ENCODE data around the gene HENMT1.
"Not testable (repeated sequence)": the region's sequence is repeated elsewhere in the genome, so short reads cannot be mapped to it uniquely, and the experiment has no call there.

The HENMT1 gene

DNA sequence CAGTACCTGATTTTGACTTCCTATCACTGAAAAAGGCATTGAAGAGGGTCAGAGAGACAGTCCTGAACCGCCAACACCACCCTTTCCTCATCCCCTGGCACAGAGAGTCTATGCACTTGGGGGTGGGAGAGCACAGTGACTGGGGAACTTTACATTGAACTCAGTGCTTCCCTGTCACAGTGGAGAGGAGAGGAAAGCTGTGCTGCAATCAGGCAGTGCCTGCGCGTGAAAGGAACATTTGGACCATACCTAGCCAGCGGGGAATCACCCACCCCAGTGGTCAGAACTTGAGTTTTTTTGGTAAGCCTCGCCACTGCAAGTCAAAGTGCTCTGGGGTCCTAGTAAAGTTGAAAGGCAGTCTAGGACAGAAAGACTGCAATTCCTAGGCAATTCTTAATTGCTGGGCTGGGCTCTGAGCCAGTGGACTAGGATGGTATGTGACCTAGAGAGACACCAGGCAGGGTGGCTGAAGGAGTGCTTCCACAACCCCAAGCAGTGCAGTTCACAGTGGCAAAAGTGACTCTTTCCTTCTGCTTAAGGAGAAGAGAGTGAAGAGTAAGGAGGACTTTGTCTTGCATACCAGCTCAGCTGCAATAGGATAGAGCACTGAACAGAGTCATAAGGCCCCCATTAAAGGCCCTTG, 9.4 kb upstream of the HENMT1 start:
- Histone ChIP-seq H3K4me1 (ENCODE audit: control insufficient read depth, insufficient read depth, low read length, poor library complexity, severe bottlenecking) (no peaks in the 10 kb centered on the region), H3K36me3 (ENCODE audit: control insufficient read depth, insufficient read depth, low read length) (no peaks in the 10 kb centered on the region), H3K4me3 (ENCODE audit: extremely low read depth, insufficient read depth, low read length, poor library complexity, severe bottlenecking) (no peak overlapping the region), H3K9me3 (ENCODE audit: control insufficient read depth, low read length) (no peaks in the 10 kb centered on the region), H3K27ac (ENCODE audit: low read depth, low read length, severe bottlenecking) (no peak overlapping the region)
- 95 to 100% methylated on average over 1 to 2 of the region's 5 CpGs for WGBS, 2 experiments (ENCODE audit: insufficient coverage in 2 of 2)

DNA sequence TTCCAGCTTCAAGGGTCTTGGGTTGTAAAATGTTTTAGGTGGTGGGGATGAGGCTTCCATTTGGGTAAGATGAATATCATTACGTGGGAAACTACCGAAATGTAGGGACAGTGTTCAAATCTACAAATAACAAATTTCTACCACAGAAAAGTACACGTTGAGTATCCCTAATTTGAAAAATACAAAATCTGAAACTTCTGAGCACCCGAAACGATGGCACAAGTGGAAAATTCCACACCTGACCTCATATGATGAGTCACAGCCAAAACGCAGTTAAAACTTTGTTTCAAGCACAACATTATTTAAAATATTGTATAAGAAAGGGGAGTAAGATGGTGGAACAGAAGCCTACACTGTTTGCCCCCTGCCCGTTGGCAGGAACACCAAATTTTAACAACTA, 8.8 kb upstream of the HENMT1 start:
- Histone ChIP-seq H3K4me3 (ENCODE audit: extremely low read depth, insufficient read depth, low read length, poor library complexity, severe bottlenecking) (no peak overlapping the region), H3K9me3 (ENCODE audit: control insufficient read depth, low read length) (no peaks in the 10 kb centered on the region)
- 66 to 88% methylated on average over 3 to 4 of the region's 7 CpGs for WGBS, 2 experiments (ENCODE audit: insufficient coverage in 2 of 2)

GRCh38 chr1:108668777-108669176, 7.9 kb upstream of the HENMT1 start:
- no peaks in the 10 kb centered on the region for H3K4me1 ChIP-seq (ENCODE audit: control insufficient read depth, insufficient read depth, low read length, poor library complexity, severe bottlenecking)
- H3K4me3 ChIP-seq (ENCODE audit: extremely low read depth, insufficient read depth, low read length, poor library complexity, severe bottlenecking): no peak overlapping the region
- H3K27ac ChIP-seq (ENCODE audit: low read depth, low read length, severe bottlenecking): no peak overlapping the region
- H3K36me3 ChIP-seq (ENCODE audit: control insufficient read depth, insufficient read depth, low read length): no peaks in the 10 kb centered on the region
- no peaks in the 10 kb centered on the region for H3K9me3 ChIP-seq (ENCODE audit: control insufficient read depth, low read length)

More for the DNA sequence above, 8.8 kb upstream of the HENMT1 start:
- Histone ChIP-seq H3K36me3 (ENCODE audit: control insufficient read depth, insufficient read depth, low read length) (no peaks in the 10 kb centered on the region), H3K27ac (ENCODE audit: low read depth, low read length, severe bottlenecking) (no peak overlapping the region), H3K4me1 (ENCODE audit: control insufficient read depth, insufficient read depth, low read length, poor library complexity, severe bottlenecking) (no peaks in the 10 kb centered on the region)

DNA sequence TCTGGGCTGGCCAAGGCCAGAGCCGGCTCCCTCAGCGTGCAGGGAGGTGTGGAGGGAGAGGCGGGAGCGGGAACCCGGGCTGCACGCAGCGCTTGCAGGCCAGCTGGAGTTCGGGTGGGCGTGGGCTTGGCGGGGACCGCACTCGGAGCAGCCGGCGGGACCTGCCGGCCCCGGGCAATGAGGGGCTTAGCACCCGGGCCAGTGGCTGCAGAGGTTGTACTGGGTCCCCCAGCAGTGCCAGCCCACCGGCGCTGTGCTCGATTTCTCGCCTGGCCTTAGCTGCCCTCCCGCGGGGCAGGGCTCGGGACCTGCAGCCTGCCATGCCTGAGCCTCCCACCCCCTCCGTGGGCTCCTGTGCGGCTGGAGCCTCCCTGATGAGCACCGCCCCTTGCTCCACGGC, 6.5 kb upstream of the HENMT1 start:
- H3K27ac ChIP-seq (ENCODE audit: low read depth, low read length, severe bottlenecking); H3K36me3 ChIP-seq (ENCODE audit: control insufficient read depth, insufficient read depth, low read length); H3K4me3 ChIP-seq (ENCODE audit: extremely low read depth, insufficient read depth, low read length, poor library complexity, severe bottlenecking); H3K9me3 ChIP-seq (ENCODE audit: control insufficient read depth, low read length); H3K4me1 ChIP-seq (ENCODE audit: control insufficient read depth, insufficient read depth, low read length, poor library complexity, severe bottlenecking): not testable (repeated sequence)
- 93 to 98% methylated on average over 6 to 24 of the region's 28 CpGs for WGBS, 2 experiments (ENCODE audit: insufficient coverage in 2 of 2)

GRCh38 chr1:108665771-108666170, 4.9 kb upstream of the HENMT1 start:
- WGBS, 2 experiments (ENCODE audit: insufficient coverage in 2 of 2): 60 to 75% methylated on average over 1 of the region's 1 CpG
- H3K4me1 ChIP-seq (ENCODE audit: control insufficient read depth, insufficient read depth, low read length, poor library complexity, severe bottlenecking): no peaks in the 10 kb centered on the region
- no peaks in the 10 kb centered on the region for H3K9me3 ChIP-seq (ENCODE audit: control insufficient read depth, low read length)
- no peak overlapping the region for H3K27ac ChIP-seq (ENCODE audit: low read depth, low read length, severe bottlenecking)
- H3K4me3 ChIP-seq (ENCODE audit: extremely low read depth, insufficient read depth, low read length, poor library complexity, severe bottlenecking): no peak overlapping the region
- no peaks in the 10 kb centered on the region for H3K36me3 ChIP-seq (ENCODE audit: control insufficient read depth, insufficient read depth, low read length)

DNA sequence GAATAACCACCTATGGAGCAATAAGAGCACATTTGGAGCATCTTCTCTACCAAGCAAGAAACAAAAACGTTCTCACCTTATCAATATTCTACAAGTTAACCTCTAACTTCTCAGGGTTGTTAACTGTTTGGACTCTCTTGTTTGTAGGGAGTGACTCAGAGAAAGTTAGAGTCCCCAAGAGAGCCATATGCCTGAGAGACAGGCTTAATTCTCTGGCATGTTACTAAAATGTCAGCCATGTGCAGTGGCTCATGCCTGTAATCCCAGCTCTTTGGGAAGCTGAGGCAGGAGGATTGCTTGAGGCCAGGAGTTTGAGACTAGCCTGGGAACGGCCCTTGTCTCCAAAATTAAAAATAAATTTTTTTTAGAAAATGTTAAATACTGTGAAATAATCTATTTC, 4.2 kb upstream of the HENMT1 start:
- WGBS, 2 experiments (ENCODE audit: insufficient coverage in 2 of 2): 80% methylated on average over 1 of the region's 2 CpGs; no CpG with 5 or more reads in 1 of the 2 experiments
- Histone ChIP-seq H3K4me3 (ENCODE audit: extremely low read depth, insufficient read depth, low read length, poor library complexity, severe bottlenecking) (no peak overlapping the region), H3K27ac (ENCODE audit: low read depth, low read length, severe bottlenecking) (no peak overlapping the region)

GRCh38 chr1:108664481-108664880, 3.6 kb upstream of the HENMT1 start:
- Histone ChIP-seq H3K4me1 (ENCODE audit: control insufficient read depth, insufficient read depth, low read length, poor library complexity, severe bottlenecking) (no peaks in the 10 kb centered on the region), H3K4me3 (ENCODE audit: extremely low read depth, insufficient read depth, low read length, poor library complexity, severe bottlenecking) (no peak overlapping the region), H3K36me3 (ENCODE audit: control insufficient read depth, insufficient read depth, low read length) (no peaks in the 10 kb centered on the region), H3K9me3 (ENCODE audit: control insufficient read depth, low read length) (no peaks in the 10 kb centered on the region), H3K27ac (ENCODE audit: low read depth, low read length, severe bottlenecking) (no peak overlapping the region)
- 91 to 100% methylated on average over 4 of the region's 6 CpGs for WGBS, 2 experiments (ENCODE audit: insufficient coverage in 2 of 2)

More for the DNA sequence above, 4.2 kb upstream of the HENMT1 start:
- Histone ChIP-seq H3K36me3 (ENCODE audit: control insufficient read depth, insufficient read depth, low read length) (no peaks in the 10 kb centered on the region), H3K9me3 (ENCODE audit: control insufficient read depth, low read length) (no peaks in the 10 kb centered on the region), H3K4me1 (ENCODE audit: control insufficient read depth, insufficient read depth, low read length, poor library complexity, severe bottlenecking) (no peaks in the 10 kb centered on the region)

DNA sequence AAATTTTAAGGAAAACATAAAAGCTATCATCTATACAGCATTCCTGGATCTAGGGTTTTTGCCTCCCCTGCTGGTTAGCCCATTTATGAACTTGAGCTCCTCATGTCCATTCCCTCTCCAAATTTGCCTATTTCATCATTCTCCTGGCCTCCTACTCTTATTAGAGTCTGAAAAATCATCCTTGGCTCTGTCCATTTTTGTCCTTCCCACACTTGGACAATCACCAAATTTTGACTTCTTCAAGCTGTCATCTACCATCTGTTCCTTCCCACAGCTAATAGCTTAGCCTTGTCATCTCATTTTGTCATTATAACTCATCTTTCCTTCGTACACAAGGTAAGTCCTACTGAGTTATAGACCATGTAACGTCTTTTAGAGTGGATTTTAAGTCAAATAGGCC, 2.2 kb upstream of the HENMT1 start:
- Histone ChIP-seq H3K4me3 (ENCODE audit: extremely low read depth, insufficient read depth, low read length, poor library complexity, severe bottlenecking) (no peak overlapping the region), H3K36me3 (ENCODE audit: control insufficient read depth, insufficient read depth, low read length) (no peaks in the 10 kb centered on the region)
- WGBS, 2 experiments (ENCODE audit: insufficient coverage in 2 of 2): 80% methylated on average over 1 of the region's 2 CpGs; no CpG with 5 or more reads in 1 of the 2 experiments

DNA sequence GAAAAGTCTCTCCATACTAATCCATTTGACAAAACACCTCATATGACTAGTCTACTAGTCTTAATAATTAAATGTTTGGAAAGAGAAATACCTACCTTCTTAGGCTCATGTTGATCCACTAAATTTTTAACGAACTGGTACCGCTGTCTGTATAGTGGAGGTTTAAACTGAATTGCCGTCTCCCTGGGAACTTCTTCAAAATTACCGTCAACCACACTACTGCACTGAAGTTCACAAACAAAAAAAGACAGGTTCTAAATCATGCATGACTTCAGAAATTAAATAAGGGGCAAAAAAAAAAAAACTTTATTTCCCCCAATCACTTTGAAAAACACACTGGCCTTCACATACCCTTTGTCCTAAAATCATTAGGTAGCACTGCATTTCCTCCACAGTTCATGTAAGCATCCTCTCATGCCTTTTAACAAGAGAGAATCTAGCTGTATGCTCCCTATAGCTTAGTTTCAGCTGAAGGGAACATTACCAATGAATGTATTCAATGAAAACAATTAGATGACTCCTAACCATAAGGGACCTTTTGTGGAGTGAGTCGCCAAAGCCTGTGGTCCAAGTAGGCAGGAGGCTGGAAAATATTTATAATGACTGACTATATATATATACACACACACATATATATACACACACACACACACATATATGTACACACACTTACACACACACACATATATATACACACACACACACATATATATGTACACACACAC, 3.4 kb downstream of the HENMT1 start:
- H3K4me3 ChIP-seq (ENCODE audit: extremely low read depth, insufficient read depth, low read length, poor library complexity, severe bottlenecking): no peak overlapping the region
- H3K36me3 ChIP-seq (ENCODE audit: control insufficient read depth, insufficient read depth, low read length): no peaks in the 10 kb centered on the region
- H3K4me1 ChIP-seq (ENCODE audit: control insufficient read depth, insufficient read depth, low read length, poor library complexity, severe bottlenecking): no peaks in the 10 kb centered on the region
- no peaks in the 10 kb centered on the region for H3K9me3 ChIP-seq (ENCODE audit: control insufficient read depth, low read length)
- 100% methylated on average over 2 of the region's 5 CpGs; no CpG with 5 or more reads in 1 of the 2 experiments for WGBS, 2 experiments (ENCODE audit: insufficient coverage in 2 of 2)
- H3K27ac ChIP-seq (ENCODE audit: low read depth, low read length, severe bottlenecking): no peak overlapping the region

More for the DNA sequence above, 2.2 kb upstream of the HENMT1 start:
- Histone ChIP-seq H3K9me3 (ENCODE audit: control insufficient read depth, low read length) (no peaks in the 10 kb centered on the region), H3K4me1 (ENCODE audit: control insufficient read depth, insufficient read depth, low read length, poor library complexity, severe bottlenecking) (no peaks in the 10 kb centered on the region), H3K27ac (ENCODE audit: low read depth, low read length, severe bottlenecking) (no peak overlapping the region)

DNA sequence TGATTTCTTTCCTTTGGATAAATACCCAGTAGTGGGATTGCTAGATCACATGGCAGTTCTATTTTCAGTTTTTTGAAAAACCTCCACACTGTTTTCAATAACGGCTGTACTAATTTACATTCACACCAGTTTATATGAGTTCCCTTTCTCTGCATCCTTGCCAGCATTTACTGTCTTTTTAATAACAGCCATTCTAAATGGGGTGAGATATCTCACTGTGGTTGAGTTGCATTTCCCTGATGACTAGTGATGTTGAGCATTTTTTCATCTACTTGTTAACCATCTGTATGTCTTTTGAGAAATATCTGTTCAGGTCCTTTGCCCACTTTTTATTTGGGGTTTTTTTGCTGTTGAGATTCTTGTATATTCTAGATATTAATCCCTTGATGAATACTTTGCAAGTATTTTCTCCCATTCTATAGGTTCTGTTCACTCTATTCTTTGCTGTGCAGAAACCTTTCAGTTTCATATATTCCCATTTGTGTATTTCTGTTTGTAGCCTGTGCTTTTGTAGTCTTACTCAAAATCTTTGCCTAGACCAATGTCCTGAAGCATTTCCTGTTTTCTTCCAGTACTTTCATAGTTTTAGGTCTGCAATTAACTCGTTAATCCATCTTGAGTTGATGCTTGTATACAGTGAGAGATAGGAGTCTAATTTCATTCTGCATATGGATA, 7.3 kb downstream of the HENMT1 start:
- no peaks in the 10 kb centered on the region for H3K36me3 ChIP-seq (ENCODE audit: control insufficient read depth, insufficient read depth, low read length)
- no peak overlapping the region for H3K4me3 ChIP-seq (ENCODE audit: extremely low read depth, insufficient read depth, low read length, poor library complexity, severe bottlenecking)
- WGBS, 2 experiments (ENCODE audit: insufficient coverage in 2 of 2): 60% methylated on average over 1 of the region's 2 CpGs; no CpG with 5 or more reads in 1 of the 2 experiments

More for the DNA sequence above, 7.3 kb downstream of the HENMT1 start:
- no peak overlapping the region for H3K27ac ChIP-seq (ENCODE audit: low read depth, low read length, severe bottlenecking)
- no peaks in the 10 kb centered on the region for H3K9me3 ChIP-seq (ENCODE audit: control insufficient read depth, low read length)
- no peaks in the 10 kb centered on the region for H3K4me1 ChIP-seq (ENCODE audit: control insufficient read depth, insufficient read depth, low read length, poor library complexity, severe bottlenecking)

All from mesodermal cell (in vitro differentiated cells).